ENCODE results near the gene JUNB. TPM values are rescaled to one million over a fixed set of nuclear protein-coding genes. Genes with fewer than 3 reads are reported as not detected.
A peak's percentile ranks its signal among the peaks of the same experiment; 100 is the strongest.

JUNB gene

DNA sequence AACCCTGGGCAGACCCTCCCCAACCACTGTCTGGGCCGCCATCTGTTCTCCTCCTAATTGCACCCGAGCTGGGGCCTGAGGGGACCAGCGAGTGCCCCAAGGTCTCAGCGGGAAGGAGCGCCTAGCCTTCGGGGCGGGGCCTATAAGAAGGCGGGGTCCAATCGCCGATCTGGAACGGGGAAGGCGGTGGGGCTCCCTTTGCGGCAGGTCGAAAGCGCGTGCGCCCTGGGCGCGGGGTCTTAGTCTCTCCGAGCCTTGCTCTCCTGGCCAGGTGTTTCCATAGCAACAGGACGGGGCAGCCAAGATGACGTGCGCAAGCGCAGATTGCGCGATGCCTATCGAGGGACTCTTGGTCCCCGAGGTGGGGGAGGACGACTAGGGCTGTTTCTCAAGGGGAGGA lies 49.8 kb downstream of the JUNB start:
- Histone ChIP-seq H4K91ac (ENCODE audit: low read depth, low read length, poor library complexity) (no peak overlapping the region), H2BK15ac (ENCODE audit: low read length) (no peak overlapping the region), H3K4me1 (ENCODE audit: control insufficient read depth in 2 of 2, insufficient read depth in 1 of 2, low read depth in 1 of 2, low read length in 2 of 2) (peaks cover 10 to 18% of the 10 kb centered on the region in 2 donors), H2AK5ac (ENCODE audit: low read depth, low read length) (no peak overlapping the region), H2BK120ac (ENCODE audit: low read depth, low read length) (no peak overlapping the region), H3K4me3 (ENCODE audit: low read length in 2 of 2) (peak overlapping the region; percentile 20 to 78), H2BK5ac (ENCODE audit: low read length) (no peak overlapping the region), H2AFZ (ENCODE audit: low read length) (peak overlapping the region; percentile 50), H3K9me3 (replicated peaks in 1 of 2; ENCODE audit: control insufficient read depth in 2 of 2, insufficient read depth in 1 of 2, low read depth in 1 of 2, low read length in 2 of 2) (no peaks in the 10 kb centered on the region), H3K9ac (ENCODE audit: low read depth, low read length, poor library complexity) (peak overlapping the region; percentile 22), H2BK12ac (ENCODE audit: low read length) (no peak overlapping the region), H3K27me3 (ENCODE audit: control insufficient read depth in 3 of 3, insufficient read depth in 3 of 3, low read depth in 1 of 3, low read length in 3 of 3) (peaks cover 0 to 8% (median 5%) of the 10 kb centered on the region in 3 experiments), H3K4ac (ENCODE audit: low read length) (no peak overlapping the region), H3K14ac (ENCODE audit: low read length) (peak overlapping the region; percentile 42), H3K36me3 (replicated peaks in 1 of 2; ENCODE audit: control insufficient read depth in 2 of 2, insufficient read depth in 2 of 2, low read length in 2 of 2) (peaks cover 0 to 4% of the 10 kb centered on the region in 2 donors), H3K18ac (ENCODE audit: low read length) (peak overlapping the region; percentile 92), H3K27ac (replicated peaks; ENCODE audit: low read length) (peak overlapping the region; percentile 88), H3K23ac (ENCODE audit: low read depth, low read length, poor library complexity) (no peak overlapping the region), H3K79me1 (ENCODE audit: low read depth, low read length) (no peaks in the 10 kb centered on the region), H4K8ac (ENCODE audit: low read depth, low read length) (no peak overlapping the region), H3K4me2 (ENCODE audit: insufficient read depth, low read length, poor library complexity, severe bottlenecking) (peak overlapping the region; percentile 84)
- DNase-seq (ENCODE audit: low spot score), result peak; percentile 96
- WGBS, 2 donors (ENCODE audit: extremely low coverage in 2 of 2, insufficient read length in 2 of 2, insufficient replicate concordance in 1 of 2), result no CpG with 5 or more reads among the region's 29 CpGs

- Histone ChIP-seq H2BK5ac (ENCODE audit: low read length) (no peak overlapping the region), H2AK5ac (ENCODE audit: low read depth, low read length) (no peak overlapping the region), H3K4me2 (ENCODE audit: insufficient read depth, low read length, poor library complexity, severe bottlenecking) (no peak overlapping the region), H3K9ac (ENCODE audit: low read depth, low read length, poor library complexity) (no peak overlapping the region), H4K8ac (ENCODE audit: low read depth, low read length) (no peak overlapping the region), H3K4ac (ENCODE audit: low read length) (no peak overlapping the region), H3K4me1 (ENCODE audit: control insufficient read depth in 2 of 2, insufficient read depth in 1 of 2, low read depth in 1 of 2, low read length in 2 of 2) (peaks cover 10 to 20% of the 10 kb centered on the region in 2 donors), H3K79me1 (ENCODE audit: low read depth, low read length) (no peaks in the 10 kb centered on the region), H3K27ac (replicated peaks; ENCODE audit: low read length) (no peak overlapping the region), H2AFZ (ENCODE audit: low read length) (no peak overlapping the region), H2BK12ac (ENCODE audit: low read length) (peak overlapping the region; percentile 67), H3K9me3 (replicated peaks in 1 of 2; ENCODE audit: control insufficient read depth in 2 of 2, insufficient read depth in 1 of 2, low read depth in 1 of 2, low read length in 2 of 2) (no peaks in the 10 kb centered on the region), H2BK120ac (ENCODE audit: low read depth, low read length) (no peak overlapping the region), H2BK15ac (ENCODE audit: low read length) (no peak overlapping the region), H3K23ac (ENCODE audit: low read depth, low read length, poor library complexity) (peak overlapping the region; percentile 82), H4K91ac (ENCODE audit: low read depth, low read length, poor library complexity) (peak overlapping the region; percentile 1), H3K14ac (ENCODE audit: low read length) (no peak overlapping the region), H3K4me3 (ENCODE audit: low read length in 2 of 2) (peak overlapping the region in 1 of 2 donors; percentile 27), H3K27me3 (ENCODE audit: control insufficient read depth in 3 of 3, insufficient read depth in 3 of 3, low read depth in 1 of 3, low read length in 3 of 3) (no peaks in the 10 kb centered on the region), H3K18ac (ENCODE audit: low read length) (no peak overlapping the region), H3K36me3 (replicated peaks in 1 of 2; ENCODE audit: control insufficient read depth in 2 of 2, insufficient read depth in 2 of 2, low read length in 2 of 2) (peaks cover 0 to 4% of the 10 kb centered on the region in 2 donors)
- no peak for DNase-seq (ENCODE audit: low spot score)
- WGBS, 2 donors (ENCODE audit: extremely low coverage in 2 of 2, insufficient read length in 2 of 2, insufficient replicate concordance in 1 of 2), result no CpG with 5 or more reads among the region's 18 CpGs
Observed at GRCh38 chr19:12842511-12842910, 51.2 kb downstream of the JUNB start.

Small RNA genes within 50 kb of the gene (small RNA-seq; reads per million reads assigned to genes)
- not detected for gene MIR5684 (ENCODE audit: insufficient read depth)
